GM13977 (cell line): Measurements from ENCODE around the gene TRAF7.

Experiments
- DNase-seq: peaks from one replicate; pipeline ENCODE4 v3.0.0; 2012; ENCODE audit warnings: low spot score
- in situ Hi-C: fragments of 300-500 bp; cut with MboI; formaldehyde crosslinking; loops from one replicate; pipeline ENCODE4 v1.12.0; 2022; ENCODE audit warnings: low sequenced_read_pairs, low pct_unique_long_range_greater_than_20kb, mixed read lengths, inconsistent platforms; ENCODE audit not compliant: unreplicated experiment
- TF ChIP-seq, protein P1 (sequence below): IDR thresholded peaks from 2 replicates; pipeline ENCODE4 v1.5.1; 2012; ENCODE audit warnings: mild to moderate bottlenecking, control low read depth; ENCODE audit not compliant: insufficient read depth; ENCODE audit errors: extremely low read depth, missing control alignments

Gene TRAF7

GRCh38 chr16:2170587-2171435, 15.2 kb downstream of the TRAF7 start:
- no peak for DNase-seq
- in situ Hi-C loops = no loop called here
- TF ChIP-seq, protein P1, sequence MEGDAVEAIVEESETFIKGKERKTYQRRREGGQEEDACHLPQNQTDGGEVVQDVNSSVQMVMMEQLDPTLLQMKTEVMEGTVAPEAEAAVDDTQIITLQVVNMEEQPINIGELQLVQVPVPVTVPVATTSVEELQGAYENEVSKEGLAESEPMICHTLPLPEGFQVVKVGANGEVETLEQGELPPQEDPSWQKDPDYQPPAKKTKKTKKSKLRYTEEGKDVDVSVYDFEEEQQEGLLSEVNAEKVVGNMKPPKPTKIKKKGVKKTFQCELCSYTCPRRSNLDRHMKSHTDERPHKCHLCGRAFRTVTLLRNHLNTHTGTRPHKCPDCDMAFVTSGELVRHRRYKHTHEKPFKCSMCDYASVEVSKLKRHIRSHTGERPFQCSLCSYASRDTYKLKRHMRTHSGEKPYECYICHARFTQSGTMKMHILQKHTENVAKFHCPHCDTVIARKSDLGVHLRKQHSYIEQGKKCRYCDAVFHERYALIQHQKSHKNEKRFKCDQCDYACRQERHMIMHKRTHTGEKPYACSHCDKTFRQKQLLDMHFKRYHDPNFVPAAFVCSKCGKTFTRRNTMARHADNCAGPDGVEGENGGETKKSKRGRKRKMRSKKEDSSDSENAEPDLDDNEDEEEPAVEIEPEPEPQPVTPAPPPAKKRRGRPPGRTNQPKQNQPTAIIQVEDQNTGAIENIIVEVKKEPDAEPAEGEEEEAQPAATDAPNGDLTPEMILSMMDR = no peak

DNA sequence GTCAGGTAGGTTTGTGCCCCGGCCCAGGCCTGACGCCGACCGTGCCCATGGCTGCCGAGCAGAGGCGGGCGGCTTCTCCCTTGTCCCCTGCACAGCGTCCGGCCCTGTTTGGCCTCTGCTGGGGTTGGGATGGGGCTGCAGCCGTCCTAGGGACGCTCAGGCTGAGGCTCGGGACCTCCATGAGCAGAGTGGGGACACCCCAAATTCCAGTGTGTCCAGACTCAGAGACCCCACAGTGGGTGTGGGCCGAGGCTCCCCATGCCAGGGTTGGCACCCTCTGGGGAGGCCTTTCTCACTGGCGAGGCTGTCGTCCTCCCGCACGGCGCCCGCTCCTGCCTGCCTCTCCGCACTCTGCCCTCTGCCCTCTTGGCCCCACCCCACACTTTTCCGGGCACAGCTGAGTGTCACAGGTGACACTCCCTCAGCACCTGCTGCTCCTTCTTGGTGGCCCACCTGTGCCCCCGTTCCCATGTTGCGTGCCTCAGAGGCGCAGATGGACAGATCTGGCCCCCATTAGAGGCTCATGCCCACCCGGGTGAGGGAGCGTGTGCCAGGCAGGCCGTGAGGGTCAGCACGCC, 16.1 kb downstream of the TRAF7 start:
- in situ Hi-C loops = no loop called here
- TF ChIP-seq, protein P1 = no peak
- no peak for DNase-seq

- in situ Hi-C loops = no loop called here
- TF ChIP-seq, protein P1 = no peak
- no peak for DNase-seq
These were observed 17.2 kb downstream of the TRAF7 start for GRCh38 chr16:2172688-2173335.

DNA sequence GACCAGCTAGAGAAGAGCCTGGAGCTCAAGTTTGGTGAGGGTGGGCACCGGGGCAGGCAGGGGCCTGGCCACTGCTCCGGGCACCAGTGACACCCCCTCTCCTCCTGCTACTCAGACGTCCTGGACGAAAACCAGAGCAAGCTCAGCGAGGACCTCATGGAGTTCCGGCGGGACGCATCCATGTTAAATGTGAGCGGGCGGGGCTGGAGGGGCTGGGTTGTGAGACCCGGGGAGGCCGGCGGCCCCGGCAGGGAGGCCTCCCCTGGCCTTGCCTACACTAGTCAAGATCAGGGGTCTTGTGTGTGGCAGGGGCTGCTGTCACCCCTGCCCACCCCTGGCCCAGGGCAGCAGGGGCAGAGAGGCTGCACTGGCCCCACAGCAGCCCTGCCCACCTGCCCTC, 17.8 kb downstream of the TRAF7 start:
- TF ChIP-seq, protein P1 = no peak
- in situ Hi-C loops = no loop called here
- DNase-seq = no peak

GRCh38 chr16:2173916-2174315, 18.3 kb downstream of the TRAF7 start:
- in situ Hi-C loops = no loop called here
- no peak for DNase-seq
- TF ChIP-seq, protein P1 = no peak

- DNase-seq = no peak
- TF ChIP-seq, protein P1 = no peak
- in situ Hi-C loops = no loop called here
These were observed 19.0 kb downstream of the TRAF7 start for GRCh38 chr16:2174396-2175131.
